PC-3 (cell line): Measurements from ENCODE around the gene SLC35F3. TPM values are rescaled to one million over a fixed set of nuclear protein-coding genes. Genes with fewer than 3 reads are reported as not detected.
A peak's percentile ranks its signal among the peaks of the same experiment; 100 is the strongest.

Source experiments
- ATAC-seq: fragments of 200-7000 bp; cut with Tn5 transposase; 2 replicates; pipeline ENCODE4 v1.9.1; 2020; ENCODE audit warnings: mild to moderate bottlenecking, moderate library complexity
- BruUV-seq: library from RNA; stranded (reverse); fragments of 400-500 nt; replicated peaks from 2 replicates; lab custom pipeline; 2021; lab: Mats Ljungman, UMichigan
- CTCF ChIA-PET: fragments of 300-600 bp; sonication (Branson Sonifier 250); formaldehyde crosslinking; loops from one replicate; lab custom pipeline; 2022; ENCODE audit warnings: antibody characterized with exemption; lab: Charles Lee
- POLR2A ChIA-PET: fragments of 300-600 bp; sonication (Branson Sonifier 250); formaldehyde crosslinking; loops from one replicate; lab custom pipeline; 2022; ENCODE audit warnings: antibody characterized with exemption; ENCODE audit not compliant: unreplicated experiment; lab: Charles Lee
- DNase-seq: peaks from one replicate; pipeline ENCODE4 v3.0.0-alpha.2; 2015
- H2AFZ ChIP-seq: fragments of 300-600 bp; sonication (generic); 2 replicates; pipeline ENCODE4 v1.6.0; 2016; ENCODE audit warnings: antibody characterized with exemption, low read length
- H3F3A ChIP-seq: fragments of 300-600 bp; sonication (generic); one replicate; pipeline ENCODE4 v1.6.0; 2017; ENCODE audit warnings: antibody characterized with exemption, low read length, control low read depth, mild to moderate bottlenecking; ENCODE audit not compliant: unreplicated experiment
- H3K27ac ChIP-seq: fragments of 300-600 bp; sonication (generic); 2 replicates; pipeline ENCODE4 v1.5.1; 2016; ENCODE audit warnings: mild to moderate bottlenecking, low read length
- H3K27me3 ChIP-seq: fragments of 300-600 bp; sonication (generic); 2 replicates; pipeline ENCODE4 v1.6.1; 2016; ENCODE audit warnings: low read length, mixed read lengths
- H3K36me3 ChIP-seq: fragments of 300-600 bp; sonication (generic); 2 replicates; pipeline ENCODE4 v1.6.1; 2016; ENCODE audit warnings: low read depth, mixed run types, low read length, mixed read lengths
- H3K4me1 ChIP-seq: fragments of 300-600 bp; sonication (generic); 2 replicates; pipeline ENCODE4 v1.5.1; 2016; ENCODE audit warnings: low read length; ENCODE audit not compliant: insufficient read depth
- H3K4me2 ChIP-seq: fragments of 300-600 bp; sonication (generic); 2 replicates; pipeline ENCODE4 v1.6.0; 2016; ENCODE audit warnings: low read length
- H3K4me3 ChIP-seq: fragments of 300-600 bp; sonication (generic); 2 replicates; pipeline ENCODE4 v1.5.1; 2016; ENCODE audit warnings: mild to moderate bottlenecking, low read length, mixed read lengths
- H3K79me2 ChIP-seq: fragments of 300-600 bp; sonication (generic); 2 replicates; pipeline ENCODE4 v1.6.1; 2017; ENCODE audit warnings: low read length, mixed read lengths
- H3K9ac ChIP-seq: fragments of 300-600 bp; sonication (generic); 2 replicates; pipeline ENCODE4 v1.6.0; 2016; ENCODE audit warnings: mild to moderate bottlenecking, low read length
- H3K9me2 ChIP-seq: fragments of 300-600 bp; sonication (generic); replicated peaks from 2 replicates; pipeline ENCODE4 v1.6.1; 2016; ENCODE audit warnings: mixed run types, low read length, mixed read lengths
- H3K9me3 ChIP-seq: fragments of 300-600 bp; sonication (generic); 2 replicates; pipeline ENCODE4 v1.6.1; 2016; ENCODE audit warnings: low read length, mixed read lengths
- H4K20me1 ChIP-seq: fragments of 300-600 bp; sonication (generic); 2 replicates; pipeline ENCODE4 v1.6.1; 2016; ENCODE audit warnings: low read length, mixed read lengths
- CTCF ChIP-seq: fragments of 300-600 bp; sonication (generic); conservative IDR thresholded peaks from 2 replicates; pipeline ENCODE4 v1.5.1; 2017; ENCODE audit warnings: antibody characterized with exemption, low read depth, mild to moderate bottlenecking, low read length
- EZH2 ChIP-seq: fragments of 300-600 bp; sonication (generic); IDR thresholded peaks from one replicate; pipeline ENCODE4 v1.6.1; 2017; ENCODE audit warnings: antibody characterized with exemption, mild to moderate bottlenecking, low read length; ENCODE audit not compliant: unreplicated experiment
- EZH2phosphoT487 ChIP-seq: fragments of 300-600 bp; sonication (generic); IDR thresholded peaks from 2 replicates; pipeline ENCODE4 v1.6.1; 2018; ENCODE audit warnings: mild to moderate bottlenecking, antibody characterized with exemption, low read length, borderline replicate concordance
- intact Hi-C: fragments of 100-400 bp; cut with micrococcal nuclease; formaldehyde crosslinking; loops from 2 replicates; pipeline ENCODE4 v1.9.0; 2023
- total RNA-seq: library from RNA; depleted of rRNA; stranded (reverse); fragments of >200 nt; gene quantifications from 2 replicates; pipeline ENCODE4 v1.2.3, GENCODE V29; 2014

The SLC35F3 gene
- total RNA-seq, 1 experiment from 2014 or later, result 17.7 TPM

DNA sequence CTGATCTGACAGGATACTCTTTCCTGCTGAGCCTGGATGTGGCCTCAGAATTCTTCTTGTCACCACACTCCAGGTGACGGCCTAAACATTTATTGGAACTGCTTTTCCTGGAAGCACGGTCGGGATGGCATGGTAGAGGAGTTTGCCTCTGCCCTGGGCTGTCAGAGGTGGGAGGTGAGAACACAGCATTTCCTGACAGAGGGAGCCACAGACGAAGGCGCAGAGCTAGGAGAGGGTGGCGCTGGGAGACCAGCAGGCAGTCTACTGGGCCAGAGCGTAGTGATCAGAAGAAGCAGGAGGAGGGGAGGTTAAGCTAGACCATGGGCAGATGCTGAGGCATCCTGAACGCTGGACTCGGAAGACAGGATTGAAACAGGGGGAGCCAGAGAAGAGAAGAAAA is 315.2 kb downstream of the SLC35F3 start:
- intact Hi-C loops, result loop anchor here (5.0 kb wide), 1 partner anchor 67 kb away; no protein-coding TSS in a partner anchor
- Histone ChIP-seq H3K4me3 (no peak overlapping the region), H3K9ac (no peak overlapping the region), H3K27ac (no peak overlapping the region), H3F3A (no peaks in the 10 kb centered on the region), H3K9me3 (no peaks in the 10 kb centered on the region), H3K27me3 (no peaks in the 10 kb centered on the region), H3K4me2 (no peak overlapping the region), H3K36me3 (no peaks in the 10 kb centered on the region), H3K4me1 (peaks cover 2% of the 10 kb centered on the region; the same call in 1 of the 2 replicates), H4K20me1 (0 out of 2 replicates have a peak, but pooled peaks cover 4% of the 10 kb centered on the region), H2AFZ (no peak overlapping the region), H3K9me2 (no peaks in the 10 kb centered on the region), H3K79me2 (no peaks in the 10 kb centered on the region)
- DNase-seq (no peak), ATAC-seq (no peak)
- no TSS peak for BruUV-seq
- POLR2A ChIA-PET, result no interaction called here
- CTCF ChIA-PET, result no interaction called here
- no peak for TF ChIP-seq EZH2phosphoT487
- TF ChIP-seq CTCF, result no peak
- TF ChIP-seq EZH2, result no peak

DNA sequence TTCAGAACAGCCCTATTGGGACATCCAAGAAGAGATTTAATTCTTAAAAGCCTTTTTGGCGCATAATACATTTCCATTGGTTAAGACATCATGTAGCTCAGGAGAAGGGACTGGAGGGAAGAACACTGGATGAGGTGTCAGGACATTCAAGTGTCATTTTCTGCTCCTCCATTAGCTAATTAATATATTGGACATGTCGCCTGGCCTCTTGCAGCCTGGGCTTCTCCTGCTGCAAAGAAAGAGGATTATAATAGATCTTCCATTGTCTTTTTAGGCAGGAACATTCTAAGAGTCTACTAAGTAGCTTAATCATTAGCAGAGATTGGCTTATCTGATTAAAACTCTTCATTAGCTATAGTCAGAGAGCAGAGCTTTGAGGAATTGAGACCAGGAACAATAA is 317.1 kb downstream of the SLC35F3 start:
- Histone ChIP-seq H3F3A (no peaks in the 10 kb centered on the region), H3K9ac (no peak overlapping the region), H4K20me1 (0 out of 2 replicates have a peak, but pooled peaks cover 4% of the 10 kb centered on the region), H3K4me3 (no peak overlapping the region), H3K4me2 (no peak overlapping the region), H3K79me2 (no peaks in the 10 kb centered on the region), H3K4me1 (no peaks in the 10 kb centered on the region), H3K27me3 (no peaks in the 10 kb centered on the region), H2AFZ (no peak overlapping the region), H3K9me3 (no peaks in the 10 kb centered on the region), H3K36me3 (no peaks in the 10 kb centered on the region), H3K9me2 (no peaks in the 10 kb centered on the region), H3K27ac (no peak overlapping the region)
- no peak for ATAC-seq
- no peak for TF ChIP-seq EZH2
- no peak for TF ChIP-seq EZH2phosphoT487
- no peak for TF ChIP-seq CTCF
- DNase-seq, result no peak
- intact Hi-C loops, result no loop called here
- BruUV-seq, result no TSS peak
- ChIA-PET CTCF (no interaction called here), POLR2A (no interaction called here)

GRCh38 chr1:234222561-234223280 is 318.2 kb downstream of the SLC35F3 start:
- ChIA-PET POLR2A (no interaction called here), CTCF (no interaction called here)
- Histone ChIP-seq H3K4me1 (no peaks in the 10 kb centered on the region), H3K4me3 (no peak overlapping the region), H3K9me2 (no peaks in the 10 kb centered on the region), H3K4me2 (no peak overlapping the region), H3K9me3 (no peaks in the 10 kb centered on the region), H3K9ac (no peak overlapping the region), H3F3A (no peaks in the 10 kb centered on the region), H4K20me1 (no peaks in the 10 kb centered on the region), H2AFZ (no peak overlapping the region), H3K27me3 (no peaks in the 10 kb centered on the region), H3K36me3 (no peaks in the 10 kb centered on the region), H3K79me2 (no peaks in the 10 kb centered on the region), H3K27ac (no peak overlapping the region)
- intact Hi-C loops, result no loop called here
- no peak for TF ChIP-seq EZH2phosphoT487
- TF ChIP-seq EZH2, result no peak
- no peak for TF ChIP-seq CTCF
- BruUV-seq, result no TSS peak
- ATAC-seq (peak; percentile 42; the same call in 1 of the 2 replicates), DNase-seq (peak; percentile 65)
